ENCODE measurements around the gene PARS2.

PARS2 gene

DNA sequence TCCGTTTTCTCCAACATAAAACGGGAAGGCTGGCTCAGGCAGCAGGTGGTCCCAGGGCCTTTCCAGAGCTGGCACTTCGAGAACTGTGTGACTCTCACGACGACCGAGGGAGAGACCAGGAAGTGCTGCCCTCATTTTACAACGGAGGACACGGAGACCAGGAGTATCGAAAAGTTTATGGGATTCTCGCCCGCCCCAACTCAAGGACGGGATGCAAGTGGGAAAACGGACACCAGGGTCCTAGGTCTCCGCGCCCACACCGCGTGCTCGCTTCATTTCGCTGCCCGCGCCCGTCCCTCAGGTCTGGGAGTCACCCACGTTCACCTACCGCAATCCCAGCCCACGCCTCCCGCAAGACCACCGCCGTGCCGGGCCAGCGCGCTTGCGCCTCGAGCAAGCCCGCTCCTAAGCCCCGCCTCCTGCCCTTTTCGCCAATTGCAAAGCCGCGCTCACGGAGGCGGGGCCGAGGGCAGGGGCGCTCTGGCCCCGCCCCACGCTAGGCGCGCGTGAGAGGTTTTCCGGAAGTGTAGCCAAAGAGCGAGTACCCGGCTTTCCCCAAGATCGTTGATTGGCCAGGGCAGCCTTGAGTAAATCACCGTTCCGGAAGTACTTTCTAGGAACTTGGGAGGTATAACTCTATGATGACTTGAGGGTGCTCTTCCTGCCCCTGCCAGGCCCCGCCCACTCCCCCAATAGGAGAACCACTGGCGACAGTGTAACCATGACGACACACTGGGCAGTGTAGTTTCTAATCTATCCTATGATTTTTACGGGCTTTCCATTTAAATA lies at the start of gene PARS2:
PARS2 (minus strand) TSS at position 391 of the 789 bp plus-strand sequence. CDS start 5,362 bp downstream, outside the sequence.
- peak; percentile 73 to 98 (median 94) for DNase-seq

GRCh38 chr1:54814126-54814498 lies 49.8 kb upstream of the PARS2 start:
- no peak for DNase-seq

DNA sequence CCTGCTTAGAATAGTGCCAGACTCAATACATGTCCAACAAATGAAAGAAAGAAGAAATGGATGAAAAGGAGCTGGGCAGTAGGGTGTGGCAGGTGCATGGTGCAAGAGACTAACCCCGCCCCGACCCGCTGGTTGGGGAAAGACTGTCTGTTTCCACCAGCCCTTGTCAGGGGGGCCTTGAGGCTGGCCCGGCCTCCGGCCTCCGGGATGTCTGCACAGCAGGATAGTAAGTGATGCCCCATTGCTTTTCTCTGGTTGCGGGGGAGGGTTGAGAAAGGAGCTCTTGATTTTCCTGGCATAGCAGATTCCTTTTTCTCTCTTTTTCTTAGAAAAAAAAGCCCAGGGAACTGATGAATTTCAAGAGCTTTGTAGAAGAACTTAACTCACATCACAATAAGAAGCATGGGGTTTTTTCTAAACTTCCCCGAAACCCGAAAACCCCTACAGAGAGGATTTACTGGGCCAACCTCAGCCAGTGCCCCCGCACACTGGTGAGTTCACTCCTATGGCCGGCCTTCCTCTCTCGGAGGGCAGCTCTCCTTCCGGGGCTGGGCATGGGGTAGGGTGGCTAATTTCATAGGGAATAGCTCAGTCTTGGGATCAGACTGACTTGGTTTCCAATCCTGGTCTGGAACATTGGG lies 49.3 kb upstream of the PARS2 start:
- DNase-seq = no peak

GRCh38 chr1:54812801-54813484 lies 48.6 kb upstream of the PARS2 start:
- DNase-seq = no peak

DNA sequence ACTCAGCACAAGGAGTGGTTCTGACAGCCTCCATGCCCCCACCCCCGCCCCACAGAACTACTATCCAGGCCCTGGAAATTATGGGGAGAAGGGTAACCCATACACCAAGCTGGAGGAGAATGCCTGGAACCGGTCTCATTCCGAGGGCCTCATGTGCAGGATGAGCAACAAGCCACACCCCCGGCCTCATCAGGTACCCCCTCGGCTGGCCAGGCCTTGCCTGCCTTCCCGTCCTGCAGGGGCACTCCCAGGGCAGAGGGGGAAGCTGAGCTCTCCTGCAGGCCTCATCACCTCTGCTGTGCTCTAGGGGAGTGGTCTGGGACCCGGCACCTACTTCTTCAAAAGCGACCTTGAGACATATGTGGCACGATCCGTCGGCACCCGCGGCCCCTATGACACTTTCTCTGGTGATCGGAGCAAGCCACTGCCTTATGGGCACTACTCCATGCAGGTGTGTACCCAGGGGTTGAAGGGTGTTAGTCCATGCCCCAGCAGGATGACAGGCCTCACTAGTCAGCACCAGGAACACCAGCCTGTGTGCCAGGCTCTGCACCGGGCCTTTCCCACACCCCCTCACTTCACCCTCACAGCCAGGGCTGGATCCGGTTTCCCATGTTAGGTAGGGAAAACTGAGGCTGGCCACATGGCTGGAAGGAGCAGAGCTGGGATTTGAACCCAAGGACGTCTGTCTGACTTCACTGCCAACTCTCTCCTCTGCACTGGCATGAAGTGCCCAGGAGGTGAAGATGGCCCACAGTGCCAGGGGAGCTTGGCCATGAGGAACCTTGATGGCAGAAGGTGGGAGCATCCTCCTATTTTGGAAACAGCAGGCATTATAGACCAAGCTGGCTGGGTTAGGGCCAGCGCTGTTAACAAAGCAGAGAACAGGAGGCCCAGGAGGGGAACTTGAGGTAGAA lies 47.7 kb upstream of the PARS2 start:
- no peak for DNase-seq

GRCh38 chr1:54811066-54811465 lies 46.7 kb upstream of the PARS2 start:
- DNase-seq = no peak

DNA sequence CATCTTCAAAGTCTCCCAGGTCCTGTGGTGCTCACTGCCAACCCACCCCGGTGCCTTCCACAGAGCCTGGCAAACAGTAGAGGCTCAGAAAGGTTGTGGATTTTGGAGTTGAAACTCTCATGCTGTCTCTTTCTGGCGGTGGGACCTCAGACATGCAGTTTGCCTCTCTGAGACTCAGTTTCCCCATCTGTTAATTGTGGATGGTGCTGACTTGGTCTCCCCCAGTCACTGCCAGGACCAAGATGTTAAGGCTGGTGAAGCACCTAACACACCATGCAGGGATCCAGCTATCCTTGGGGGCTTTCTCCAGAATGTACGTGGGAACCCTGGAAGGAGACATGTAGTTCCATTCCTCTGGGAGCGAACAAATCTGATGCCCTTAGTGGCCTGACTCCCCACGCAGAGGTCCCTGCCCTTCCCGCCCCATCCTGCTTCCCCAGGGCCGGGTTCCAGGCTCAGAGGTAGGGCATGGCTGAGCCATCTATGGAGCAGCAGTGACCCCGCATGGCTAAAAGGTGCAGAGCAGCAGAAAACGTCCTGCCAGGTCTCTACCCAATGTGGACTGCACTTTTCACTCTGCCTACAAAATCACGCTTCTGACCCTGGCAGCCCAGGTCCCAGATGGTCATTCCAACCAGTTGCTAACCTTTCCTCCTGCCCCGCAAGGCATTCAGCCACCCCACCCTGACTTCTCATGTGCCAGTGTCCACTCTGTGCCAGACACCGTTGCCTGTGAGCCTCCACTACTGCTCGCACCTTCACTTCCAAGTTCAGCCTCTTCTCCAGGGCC lies 46.0 kb upstream of the PARS2 start:
- DNase-seq = peak in 44 of 56 donors; percentile 10 to 75 (median 46)

GRCh38 chr1:54809496-54810074 lies 45.3 kb upstream of the PARS2 start:
- DNase-seq = no peak

DNA sequence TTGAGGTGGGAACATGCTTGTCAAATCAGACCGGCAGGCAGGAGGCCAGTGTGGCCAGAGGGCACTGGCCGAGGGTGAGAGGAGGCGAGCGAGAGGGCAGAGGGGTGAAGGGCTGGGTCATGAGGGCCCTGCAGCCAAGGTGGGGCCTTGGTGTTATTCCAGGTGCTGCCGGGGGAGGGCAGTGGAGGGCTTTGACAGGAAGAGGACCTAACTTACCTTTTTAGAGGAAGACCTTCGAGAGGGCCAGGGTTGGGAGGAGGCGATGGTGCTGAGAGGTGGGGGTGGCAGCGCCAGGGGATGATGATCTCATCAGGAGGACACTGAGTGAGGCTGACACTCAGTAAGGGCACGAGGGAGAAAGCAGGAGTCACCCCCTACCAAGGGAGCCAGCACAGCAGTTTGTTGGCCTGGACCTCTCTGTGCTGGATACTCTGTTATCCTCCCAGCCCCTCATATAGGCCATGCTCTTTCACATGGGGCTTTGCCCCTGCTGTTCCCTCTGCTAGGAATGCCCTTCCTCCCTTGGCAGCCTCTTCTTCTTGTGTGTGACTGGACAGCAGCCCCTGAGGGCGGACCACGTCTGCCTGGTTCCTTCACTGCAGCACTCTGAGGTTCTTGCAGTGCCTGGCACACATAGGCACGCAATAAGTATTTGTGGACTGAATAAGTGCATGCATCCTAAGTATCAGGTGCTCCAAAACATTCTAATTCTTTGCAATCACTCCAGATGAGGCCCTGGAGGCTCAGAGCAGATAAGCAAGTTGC lies 44.3 kb upstream of the PARS2 start:
- DNase-seq = no peak

DNA sequence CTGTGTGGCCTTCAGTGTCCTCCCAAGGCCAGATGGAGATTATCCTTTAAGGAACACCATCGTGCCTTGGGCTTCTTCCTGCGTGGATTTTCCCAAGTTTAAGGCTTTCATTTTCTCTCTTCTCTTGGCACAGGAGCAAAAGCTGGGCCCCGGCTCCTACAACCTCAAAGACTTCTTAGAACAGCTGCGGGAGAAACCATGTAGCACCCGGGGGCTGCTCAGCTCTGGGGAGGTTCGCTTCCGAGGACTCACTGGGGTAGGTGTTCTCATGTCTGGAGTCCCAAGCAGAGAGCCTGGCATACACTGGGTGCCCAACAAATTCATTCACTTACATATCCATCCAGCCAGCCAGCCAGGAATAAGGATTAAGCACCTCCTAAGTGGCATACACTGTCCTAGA lies 43.4 kb upstream of the PARS2 start:
- no peak for DNase-seq

DNA sequence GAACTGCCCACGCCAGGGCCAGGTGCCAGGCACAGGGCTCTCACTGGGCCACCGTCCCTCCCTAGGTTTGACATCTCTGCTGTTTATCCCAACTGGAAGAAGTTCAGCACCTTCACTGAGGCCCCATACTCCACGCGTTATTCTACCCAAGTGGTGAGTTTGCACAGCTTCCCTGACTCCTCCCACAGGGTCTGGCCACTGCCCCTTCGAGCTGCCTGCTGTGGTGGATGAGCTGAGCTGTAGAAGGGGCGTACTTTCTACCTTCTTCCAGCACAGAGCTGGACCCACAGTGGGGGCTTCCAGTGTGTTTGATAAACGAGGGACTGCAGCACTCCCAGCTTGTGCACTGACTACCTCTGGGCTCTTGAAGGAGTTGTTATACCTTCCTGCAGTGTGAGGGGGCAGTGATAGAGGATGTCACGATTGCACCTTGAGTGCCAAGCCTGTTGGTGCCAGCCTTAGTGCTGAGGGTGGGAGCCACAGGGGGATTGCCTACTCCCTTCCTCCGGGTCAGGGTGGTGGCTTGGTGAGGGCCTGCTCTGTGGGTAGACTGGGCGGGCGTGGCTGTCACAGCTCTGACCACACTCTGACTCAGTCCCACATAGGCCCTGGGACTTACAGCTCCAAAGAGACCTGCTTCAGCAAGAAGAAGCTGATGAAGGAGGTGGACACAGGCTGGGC lies 42.7 kb upstream of the PARS2 start:
- no peak for DNase-seq

- DNase-seq = peak in 11 of 56 donors; percentile 9 to 39 (median 32)
Measured at GRCh38 chr1:54805981-54806381, 41.7 kb upstream of the PARS2 start.

DNA sequence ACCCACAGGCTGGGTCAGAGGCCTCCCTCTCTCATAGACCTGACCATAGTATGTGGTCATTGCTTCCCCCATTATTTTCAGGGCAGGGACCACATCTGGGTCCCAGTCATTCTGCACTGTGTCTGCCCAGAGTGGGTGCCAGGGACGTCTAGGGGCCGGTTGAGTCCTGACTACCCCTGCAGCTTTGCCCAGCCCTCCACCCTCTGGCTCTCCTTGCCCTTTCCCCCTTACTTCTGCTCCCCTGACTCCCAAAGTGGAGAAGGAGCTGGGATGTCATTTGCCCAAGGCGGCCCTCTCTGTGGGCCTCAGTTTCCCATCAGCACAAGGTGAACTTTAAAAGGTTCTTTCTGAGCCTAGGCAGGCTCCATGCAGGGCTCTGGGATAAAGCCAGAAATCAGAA lies 41.1 kb upstream of the PARS2 start:
- no peak for DNase-seq

GRCh38 chr1:54804471-54805132 lies 40.3 kb upstream of the PARS2 start:
- no peak for DNase-seq

GRCh38 chr1:54803761-54804470 lies 39.6 kb upstream of the PARS2 start:
- DNase-seq = no peak

DNA sequence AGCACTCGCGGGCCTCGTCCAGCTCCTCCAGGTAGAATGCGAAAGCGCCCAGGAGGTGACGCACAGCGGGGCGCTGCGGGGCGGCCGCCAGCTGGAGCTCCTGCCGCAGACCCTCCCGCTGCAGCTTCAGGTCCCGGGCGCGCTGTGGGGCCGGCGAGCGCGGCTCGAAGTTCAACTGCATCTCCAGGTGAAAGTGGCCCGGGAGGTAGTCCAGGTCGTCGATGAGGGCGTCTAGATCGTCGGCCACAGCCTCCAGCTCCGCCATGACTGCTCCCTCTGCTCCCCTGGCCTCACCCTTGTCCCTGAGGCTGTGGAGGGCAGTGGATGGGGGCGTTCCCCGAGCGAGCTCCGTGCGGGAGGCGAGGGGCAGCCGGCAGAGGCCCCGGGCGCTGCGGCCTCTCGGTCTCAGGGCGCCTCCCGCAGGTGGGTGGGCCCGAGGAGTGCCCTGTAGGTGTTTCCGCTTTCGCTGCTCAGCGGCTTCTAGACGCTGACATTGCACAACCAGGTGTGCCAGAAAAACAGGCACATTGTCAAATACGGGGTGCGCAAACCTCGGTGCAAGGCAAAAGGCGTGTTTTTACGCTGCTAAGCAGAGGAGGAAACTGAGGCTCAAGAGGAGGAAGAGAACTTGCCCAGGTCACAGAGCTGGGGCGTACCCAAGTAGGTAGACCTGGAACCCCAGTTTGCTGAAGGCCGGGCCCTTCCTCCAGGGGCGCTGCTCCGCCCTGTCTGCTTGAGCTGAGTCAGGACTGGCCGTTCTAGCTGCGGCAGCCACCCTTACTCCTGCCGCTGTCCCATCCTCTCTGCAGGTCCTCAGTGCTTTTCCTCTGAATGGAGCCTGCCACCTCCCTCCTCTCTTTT lies 36.8 kb upstream of the PARS2 start, which contains the start of gene TTC22:
TTC22 (minus strand) TSS at position 425 of the 861 bp plus-strand sequence; CDS start at position 265, 160 bp downstream.
- peak in 13 of 56 donors; percentile 9 to 52 (median 24) for DNase-seq

Data from nucleus accumbens (tissue), 56 donors.